LHCN-M2 (cell line): Measurements from ENCODE around the gene GNAI3. TPM values are rescaled to one million over a fixed set of nuclear protein-coding genes. Genes with fewer than 3 reads are reported as not detected.
A peak's percentile ranks its signal among the peaks of the same experiment; 100 is the strongest.

ENCODE experiments used
- DNase-seq: peaks from one replicate; pipeline ENCODE4 v3.0.0-alpha.2; 2012; ENCODE audit warnings: low read depth
- total RNA-seq: library from RNA; depleted of rRNA; stranded (reverse); fragments of >200 nt; gene quantifications from 2 replicates; pipeline ENCODE4 v1.2.3, GENCODE V29; 2014

The GNAI3 gene
- total RNA-seq, 1 experiment from 2014 or later, result 10.8 TPM

DNA sequence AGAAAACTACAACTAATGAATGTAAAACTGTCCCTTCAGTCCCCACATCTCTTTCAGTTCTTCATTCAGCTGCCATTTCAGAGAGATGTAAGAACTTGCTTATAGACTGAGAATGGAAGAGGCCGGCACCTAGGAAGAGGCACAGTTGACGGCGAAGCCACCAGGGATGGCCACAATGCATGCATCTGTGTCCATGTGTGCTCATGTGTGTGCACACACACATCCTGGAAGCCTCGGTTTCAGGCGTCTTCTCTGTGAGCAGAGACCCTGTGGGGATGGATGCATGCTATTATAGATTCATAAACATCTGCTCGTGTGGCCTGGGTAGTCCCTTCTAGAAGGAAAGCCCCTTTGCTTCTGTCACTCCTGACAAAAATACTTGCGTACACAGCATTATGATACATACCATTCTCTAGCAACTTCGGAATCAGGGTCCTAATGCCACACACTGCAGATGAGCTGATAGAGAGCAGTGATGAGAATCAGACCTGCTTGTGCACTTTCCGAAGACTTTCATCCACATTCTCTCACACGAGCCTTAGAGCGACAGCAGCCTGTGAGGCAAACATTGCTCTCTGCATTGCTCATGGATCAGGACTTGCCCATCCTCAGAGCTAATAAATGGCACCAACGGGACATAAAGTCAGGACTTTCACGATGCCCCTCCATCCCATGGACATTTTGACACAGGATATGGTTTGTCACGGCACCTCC lies 21.2 kb upstream of the GNAI3 start:
- DNase-seq, result no peak

DNA sequence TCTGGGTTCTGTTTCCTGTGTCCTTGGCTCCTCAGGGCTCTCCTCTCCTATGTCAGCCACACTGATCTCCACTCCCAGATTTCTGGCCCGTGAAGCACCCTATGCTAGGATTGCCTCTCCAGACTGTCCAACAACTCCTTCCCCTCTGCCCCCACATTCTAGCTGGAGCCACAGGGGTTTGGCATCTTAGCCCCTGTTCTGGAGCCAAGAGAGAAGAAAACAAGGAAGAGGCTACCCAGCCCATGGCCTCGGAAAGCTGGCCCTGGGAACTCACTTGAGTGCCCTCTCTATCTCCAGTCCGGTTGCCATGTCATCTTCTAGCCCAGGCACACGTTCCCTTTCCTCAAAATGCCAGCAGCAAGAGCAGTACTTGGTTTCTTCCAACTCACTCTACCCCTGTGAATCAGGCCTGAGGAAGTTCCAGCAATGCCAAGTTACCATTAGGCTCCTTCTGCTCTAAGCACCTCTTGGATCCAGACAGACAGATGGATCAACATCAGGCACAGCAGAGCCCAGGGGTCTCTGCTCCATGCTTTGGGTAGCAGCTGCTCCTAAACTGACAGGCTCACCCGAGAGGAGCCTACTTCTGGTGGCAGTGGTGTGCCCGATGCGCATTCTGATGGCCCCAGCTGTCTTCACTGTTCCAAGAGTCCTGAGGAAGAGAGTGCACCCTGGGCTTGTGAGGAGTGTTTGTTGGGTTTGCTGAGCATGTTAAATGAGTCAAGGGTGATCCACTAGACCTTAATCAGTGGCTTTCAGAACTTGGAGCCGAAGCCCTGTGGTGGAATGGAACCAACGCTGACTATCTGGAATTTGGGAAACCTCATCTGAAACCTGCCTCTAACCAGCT lies 20.3 kb upstream of the GNAI3 start:
- no peak for DNase-seq

DNA sequence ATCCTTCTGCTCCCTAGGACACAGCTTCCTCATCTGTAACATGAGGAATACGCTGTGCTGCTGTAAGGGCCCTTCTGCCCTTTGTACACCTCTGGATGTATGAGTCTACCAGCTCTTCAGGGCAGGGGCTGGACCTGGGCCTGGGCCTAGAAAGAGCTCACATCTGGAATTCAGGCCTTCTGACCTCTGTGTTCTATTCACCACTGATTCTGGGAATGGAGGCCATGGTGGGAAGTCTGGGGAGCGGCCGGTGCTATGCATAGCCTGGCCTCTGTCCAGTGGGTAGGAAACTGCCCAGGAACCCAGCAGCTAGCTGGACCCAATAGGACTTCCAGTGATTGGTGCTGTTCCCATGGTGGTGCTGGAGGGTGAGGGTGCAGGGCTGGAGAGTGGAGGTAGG lies 19.7 kb upstream of the GNAI3 start:
- DNase-seq, result no peak

DNA sequence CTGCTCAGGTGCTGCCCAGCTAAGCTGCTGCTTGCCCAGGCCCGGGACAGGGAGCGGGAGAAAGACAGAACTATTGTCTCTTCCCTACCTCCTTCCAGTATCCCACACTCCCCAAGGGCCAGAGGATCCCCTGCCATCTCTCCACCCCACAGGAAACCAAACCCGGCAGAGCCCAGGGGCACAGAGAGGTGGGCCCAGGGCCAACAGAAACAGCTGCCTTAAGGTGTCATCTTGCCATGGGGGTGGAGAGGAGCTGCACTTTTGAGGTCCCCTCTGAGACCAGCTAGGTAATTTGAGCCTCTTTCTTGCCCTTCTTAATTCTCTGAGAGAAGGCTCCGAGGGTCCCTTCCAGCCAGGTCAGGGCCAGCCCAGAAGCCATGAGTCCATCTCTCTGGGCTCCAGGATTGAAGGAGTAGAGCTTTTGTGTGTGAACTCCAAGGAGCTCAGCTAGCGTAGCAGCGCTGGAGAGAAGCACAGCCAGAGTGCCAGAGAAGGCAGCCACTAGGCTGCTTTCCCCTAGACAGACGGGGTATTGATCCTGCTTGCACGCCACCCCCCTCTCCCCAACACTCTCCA lies 18.4 kb upstream of the GNAI3 start:
- DNase-seq, result peak; percentile 57

DNA sequence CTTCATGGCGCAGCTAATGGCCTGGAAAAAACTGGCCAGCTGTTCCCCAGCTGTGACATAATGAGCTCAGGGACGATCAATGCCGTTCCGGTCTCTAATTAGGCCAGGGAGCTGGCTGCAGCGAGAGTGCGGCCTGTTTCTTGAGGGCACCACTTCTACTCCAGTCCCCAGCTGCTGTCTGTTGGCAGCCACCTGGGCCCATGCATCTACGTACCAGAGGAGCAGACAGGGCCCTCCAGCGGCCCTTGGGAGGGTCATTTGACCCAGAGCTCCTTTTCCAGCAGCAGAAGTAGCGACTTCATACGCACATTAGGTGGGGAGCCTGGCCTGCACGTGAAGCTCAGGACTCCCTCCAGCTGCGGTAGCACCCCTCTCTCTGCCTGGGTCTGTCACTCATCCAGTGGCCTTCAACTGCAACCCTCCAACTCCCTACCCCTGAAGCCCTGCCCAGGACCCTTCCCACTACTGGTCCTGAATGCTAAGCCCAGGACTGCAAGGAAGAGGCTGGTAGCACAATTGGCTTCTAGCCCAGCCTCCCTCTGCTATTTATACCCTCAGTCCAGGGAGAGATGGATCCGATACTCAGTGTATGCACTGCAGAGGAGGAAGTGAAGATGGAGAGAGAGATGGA lies 17.8 kb upstream of the GNAI3 start:
- DNase-seq, result no peak

GRCh38 chr1:109531380-109531779 lies 17.0 kb upstream of the GNAI3 start:
- no peak for DNase-seq

GRCh38 chr1:109531826-109532364 lies 16.5 kb upstream of the GNAI3 start:
- no peak for DNase-seq

GRCh38 chr1:109532365-109533136 lies 15.9 kb upstream of the GNAI3 start:
- DNase-seq, result peak; percentile 69

GRCh38 chr1:109534307-109534858 lies 14.0 kb upstream of the GNAI3 start:
- no peak for DNase-seq

DNA sequence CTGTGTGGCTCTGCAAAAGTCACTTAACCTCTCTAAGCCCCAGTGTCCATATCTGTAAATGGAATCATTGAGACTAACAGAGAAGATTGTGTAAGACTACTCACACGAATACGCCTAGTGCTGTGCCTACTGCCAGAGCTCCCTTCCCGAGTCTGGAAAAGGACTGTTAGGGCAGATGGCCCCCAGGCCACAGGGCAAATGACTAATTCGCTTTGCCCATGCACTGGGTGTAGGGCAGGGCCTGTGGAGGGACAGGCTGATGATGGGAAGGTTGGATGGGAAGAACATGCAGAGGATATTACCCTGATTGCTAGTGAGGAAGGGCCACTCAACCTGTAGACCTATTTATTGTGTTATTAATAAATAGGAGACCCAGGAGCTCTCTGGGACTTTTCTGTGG lies 12.9 kb upstream of the GNAI3 start:
- DNase-seq, result no peak

DNA sequence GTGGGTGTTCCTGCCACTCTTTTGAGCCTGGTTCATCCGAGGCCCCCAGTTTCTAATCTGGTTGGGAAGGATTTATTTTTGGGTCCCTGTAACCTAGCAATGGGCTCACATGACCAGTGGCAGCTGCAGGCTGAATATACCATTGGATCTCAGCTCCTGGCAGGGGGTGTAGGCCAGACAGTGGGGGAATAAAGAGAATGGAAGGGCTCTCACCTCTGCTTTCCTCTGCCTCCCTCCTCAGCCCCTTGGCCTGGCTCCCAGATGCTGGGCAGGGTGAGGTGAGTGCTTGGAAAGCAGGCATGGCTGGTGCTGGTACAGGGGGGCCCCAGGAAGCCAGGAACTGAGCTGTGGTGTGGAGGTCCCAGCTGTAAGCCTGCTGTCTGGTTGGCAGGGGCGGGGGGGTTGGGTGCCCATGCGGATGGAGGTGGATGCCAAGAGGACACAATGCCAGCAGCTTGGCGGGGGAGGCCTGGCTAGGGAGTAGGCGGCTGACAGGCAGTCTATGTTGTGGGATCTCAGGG lies 12.4 kb upstream of the GNAI3 start:
- peak; percentile 51 for DNase-seq

- no peak for DNase-seq
Measured at GRCh38 chr1:109537450-109538178, 10.8 kb upstream of the GNAI3 start.

GRCh38 chr1:109538827-109539555 lies 9.4 kb upstream of the GNAI3 start:
- no peak for DNase-seq

DNA sequence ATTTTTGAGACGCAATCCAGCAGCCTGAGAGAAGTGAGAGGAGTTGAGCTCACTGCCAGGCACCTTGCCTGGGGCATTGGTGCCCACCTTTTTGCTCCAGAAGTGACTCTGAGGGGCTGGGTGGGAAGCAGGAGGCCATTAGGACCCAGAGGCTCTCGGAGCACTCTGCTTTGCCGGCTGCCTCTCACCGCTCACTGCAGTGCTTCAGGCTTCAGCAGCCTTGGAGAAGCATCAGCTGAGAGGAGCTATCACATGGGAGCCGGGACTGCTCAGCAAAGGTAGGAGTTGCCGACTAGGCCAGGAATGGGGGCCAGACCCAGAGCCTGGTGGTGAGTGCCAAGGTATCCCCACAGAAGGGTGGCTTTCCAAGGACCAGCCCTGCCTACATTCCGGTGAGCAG lies 8.7 kb upstream of the GNAI3 start, which contains the start of gene GPR61:
Gene GPR61, plus strand, starts transcription at position 197 of the 400 bp plus-strand sequence. CDS start 3,151 bp downstream, outside the sequence.
- no peak for DNase-seq

DNA sequence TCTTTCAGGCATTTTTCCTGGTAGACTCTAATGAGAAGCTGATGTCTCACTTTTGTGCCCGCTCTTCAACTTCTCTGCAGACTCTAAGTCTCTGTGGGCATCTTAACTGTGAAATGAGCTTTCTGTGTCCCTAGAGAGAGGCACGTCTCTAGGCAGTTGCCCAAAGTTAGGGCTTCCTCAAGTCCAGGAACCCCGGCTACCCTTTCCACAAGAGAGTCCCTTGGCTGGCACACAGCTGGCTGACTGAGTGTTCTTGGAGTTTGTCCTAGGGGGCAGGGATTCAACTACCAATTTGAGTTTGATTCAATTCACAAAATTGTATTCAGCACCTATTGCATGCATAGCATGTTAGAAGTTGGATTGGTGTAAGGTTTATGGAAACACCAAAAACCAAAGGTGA lies 7.3 kb upstream of the GNAI3 start:
- DNase-seq, result no peak

DNA sequence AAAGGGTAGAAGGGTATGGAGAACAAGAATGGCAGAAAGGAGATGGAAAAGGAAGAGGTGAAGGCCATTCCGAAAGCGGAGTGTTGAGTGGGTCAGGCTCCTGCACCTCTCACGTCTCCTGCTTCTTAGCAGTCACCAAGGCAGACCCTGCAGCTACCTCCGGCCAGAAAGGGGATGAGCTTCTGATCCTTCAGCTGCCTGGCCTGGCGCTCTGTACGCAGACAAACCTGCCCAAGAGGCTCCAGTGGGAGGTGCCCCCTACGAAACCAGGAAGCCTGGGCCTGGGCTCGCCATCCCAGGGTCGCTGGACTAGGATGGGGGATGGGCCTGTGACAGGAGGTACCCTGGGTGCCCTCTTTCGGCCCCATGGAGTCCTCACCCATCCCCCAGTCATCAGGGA lies 5.8 kb upstream of the GNAI3 start:
- DNase-seq, result no peak

DNA sequence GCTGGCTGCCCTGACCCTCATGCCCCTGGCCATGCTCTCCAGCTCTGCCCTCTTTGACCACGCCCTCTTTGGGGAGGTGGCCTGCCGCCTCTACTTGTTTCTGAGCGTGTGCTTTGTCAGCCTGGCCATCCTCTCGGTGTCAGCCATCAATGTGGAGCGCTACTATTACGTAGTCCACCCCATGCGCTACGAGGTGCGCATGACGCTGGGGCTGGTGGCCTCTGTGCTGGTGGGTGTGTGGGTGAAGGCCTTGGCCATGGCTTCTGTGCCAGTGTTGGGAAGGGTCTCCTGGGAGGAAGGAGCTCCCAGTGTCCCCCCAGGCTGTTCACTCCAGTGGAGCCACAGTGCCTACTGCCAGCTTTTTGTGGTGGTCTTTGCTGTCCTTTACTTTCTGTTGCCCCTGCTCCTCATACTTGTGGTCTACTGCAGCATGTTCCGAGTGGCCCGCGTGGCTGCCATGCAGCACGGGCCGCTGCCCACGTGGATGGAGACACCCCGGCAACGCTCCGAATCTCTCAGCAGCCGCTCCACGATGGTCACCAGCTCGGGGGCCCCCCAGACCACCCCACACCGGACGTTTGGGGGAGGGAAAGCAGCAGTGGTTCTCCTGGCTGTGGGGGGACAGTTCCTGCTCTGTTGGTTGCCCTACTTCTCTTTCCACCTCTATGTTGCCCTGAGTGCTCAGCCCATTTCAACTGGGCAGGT lies 5.0 kb upstream of the GNAI3 start:
- no peak for DNase-seq

DNA sequence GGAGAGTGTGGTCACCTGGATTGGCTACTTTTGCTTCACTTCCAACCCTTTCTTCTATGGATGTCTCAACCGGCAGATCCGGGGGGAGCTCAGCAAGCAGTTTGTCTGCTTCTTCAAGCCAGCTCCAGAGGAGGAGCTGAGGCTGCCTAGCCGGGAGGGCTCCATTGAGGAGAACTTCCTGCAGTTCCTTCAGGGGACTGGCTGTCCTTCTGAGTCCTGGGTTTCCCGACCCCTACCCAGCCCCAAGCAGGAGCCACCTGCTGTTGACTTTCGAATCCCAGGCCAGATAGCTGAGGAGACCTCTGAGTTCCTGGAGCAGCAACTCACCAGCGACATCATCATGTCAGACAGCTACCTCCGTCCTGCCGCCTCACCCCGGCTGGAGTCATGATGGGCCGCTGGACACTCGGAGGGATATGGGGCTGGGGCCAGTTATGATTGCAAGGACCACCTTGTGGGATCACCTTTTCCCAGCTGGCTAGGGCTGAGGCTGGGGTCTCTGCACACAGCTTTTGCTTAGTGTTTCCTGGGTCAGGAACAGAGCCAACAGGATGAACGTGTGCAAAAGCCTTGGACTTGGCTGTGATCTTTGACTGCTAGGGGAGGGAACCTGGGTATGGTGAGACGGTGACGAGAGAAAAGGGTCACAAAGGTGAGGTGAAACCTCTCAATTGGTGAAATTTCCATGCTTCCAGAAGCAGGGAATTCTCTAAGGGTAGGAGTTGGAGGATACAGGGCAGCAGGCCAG lies 4.3 kb upstream of the GNAI3 start:
- DNase-seq, result no peak
